ENCODE results near the gene INTS2.

DNA sequence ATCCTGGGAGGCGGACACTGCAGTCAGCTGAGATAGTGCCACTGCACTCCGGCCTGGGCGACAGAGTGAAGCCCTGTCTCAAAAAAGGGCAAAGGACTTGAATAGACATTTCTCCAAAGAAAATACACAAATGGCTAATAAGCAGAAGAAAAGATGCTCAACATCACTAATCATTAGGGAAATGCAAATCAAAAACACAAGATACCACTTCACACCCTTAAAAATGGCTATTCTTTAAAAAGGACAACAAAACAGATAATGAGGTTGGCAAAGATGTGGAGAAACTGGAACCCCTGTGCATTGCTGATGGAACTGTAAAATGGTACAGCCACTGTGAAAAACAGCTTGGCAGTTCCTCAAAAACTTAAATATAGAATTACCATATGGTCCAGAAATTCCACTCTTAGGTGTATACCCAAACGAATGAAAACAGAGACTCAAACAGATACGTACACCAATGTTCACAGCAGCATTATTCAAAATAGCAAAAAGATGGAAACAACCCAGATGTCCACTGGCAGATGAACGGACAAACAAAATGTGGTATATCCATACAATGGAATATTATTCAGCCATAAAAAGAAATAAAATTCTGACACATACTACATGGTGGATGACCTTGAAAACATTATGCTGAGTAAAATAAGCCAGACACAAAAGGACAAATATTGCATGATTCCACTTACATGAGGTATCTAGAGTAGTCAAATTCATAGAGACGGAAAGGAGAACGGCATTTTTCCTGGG is 100.0 kb downstream of the INTS2 start:
- TF ChIP-seq, protein P1, sequence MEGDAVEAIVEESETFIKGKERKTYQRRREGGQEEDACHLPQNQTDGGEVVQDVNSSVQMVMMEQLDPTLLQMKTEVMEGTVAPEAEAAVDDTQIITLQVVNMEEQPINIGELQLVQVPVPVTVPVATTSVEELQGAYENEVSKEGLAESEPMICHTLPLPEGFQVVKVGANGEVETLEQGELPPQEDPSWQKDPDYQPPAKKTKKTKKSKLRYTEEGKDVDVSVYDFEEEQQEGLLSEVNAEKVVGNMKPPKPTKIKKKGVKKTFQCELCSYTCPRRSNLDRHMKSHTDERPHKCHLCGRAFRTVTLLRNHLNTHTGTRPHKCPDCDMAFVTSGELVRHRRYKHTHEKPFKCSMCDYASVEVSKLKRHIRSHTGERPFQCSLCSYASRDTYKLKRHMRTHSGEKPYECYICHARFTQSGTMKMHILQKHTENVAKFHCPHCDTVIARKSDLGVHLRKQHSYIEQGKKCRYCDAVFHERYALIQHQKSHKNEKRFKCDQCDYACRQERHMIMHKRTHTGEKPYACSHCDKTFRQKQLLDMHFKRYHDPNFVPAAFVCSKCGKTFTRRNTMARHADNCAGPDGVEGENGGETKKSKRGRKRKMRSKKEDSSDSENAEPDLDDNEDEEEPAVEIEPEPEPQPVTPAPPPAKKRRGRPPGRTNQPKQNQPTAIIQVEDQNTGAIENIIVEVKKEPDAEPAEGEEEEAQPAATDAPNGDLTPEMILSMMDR (IDR thresholded peaks at IDR 0.05): no peak
- no peak for TF ChIP-seq EP300 (IDR thresholded peaks at IDR 0.05)
- no peak for TF ChIP-seq POLR2A (IDR thresholded peaks at IDR 0.05; ENCODE audit: low read depth)
